AG10803 (cell line): ENCODE data around the gene PPP1R3D.
"Not testable (repeated sequence)": the region's sequence is repeated elsewhere in the genome, so short reads cannot be mapped to it uniquely, and the experiment has no call there.

Source experiments
- DNase-seq: peaks from one replicate; pipeline ENCODE4 v3.0.0; 2010; ENCODE audit warnings: low read depth
- H3K4me3 ChIP-seq: 2 replicates; pipeline ENCODE4 v1.5.1; 2011; ENCODE audit warnings: mild to moderate bottlenecking, low read length, control low read depth
- CTCF ChIP-seq: conservative IDR thresholded peaks from 2 replicates; pipeline ENCODE4 v1.5.1; 2011; ENCODE audit warnings: mild to moderate bottlenecking, low read length, control low read depth, inconsistent platforms

Gene PPP1R3D

GRCh38 chr20:59902470-59902869 lies 37.6 kb downstream of the PPP1R3D start:
- no peak overlapping the region for H3K4me3 ChIP-seq
- no peak for TF ChIP-seq CTCF
- DNase-seq: no peak

- H3K4me3 ChIP-seq: no peak overlapping the region
- DNase-seq: no peak
- TF ChIP-seq CTCF: no peak
These were observed 44.2 kb downstream of the PPP1R3D start for GRCh38 chr20:59895908-59896307.

- no peak for DNase-seq
- H3K4me3 ChIP-seq: no peak overlapping the region
- no peak for TF ChIP-seq CTCF
These were observed 48.5 kb downstream of the PPP1R3D start for GRCh38 chr20:59891581-59891980.

GRCh38 chr20:59890035-59890434 lies 50.1 kb downstream of the PPP1R3D start:
- not testable (repeated sequence) for DNase-seq, H3K4me3 ChIP-seq

GRCh38 chr20:59888050-59888449 lies 52.1 kb downstream of the PPP1R3D start:
- no peak for DNase-seq
- H3K4me3 ChIP-seq: no peak overlapping the region
- TF ChIP-seq CTCF: no peak
